Measurements from ENCODE around the gene NFATC2.

DNA sequence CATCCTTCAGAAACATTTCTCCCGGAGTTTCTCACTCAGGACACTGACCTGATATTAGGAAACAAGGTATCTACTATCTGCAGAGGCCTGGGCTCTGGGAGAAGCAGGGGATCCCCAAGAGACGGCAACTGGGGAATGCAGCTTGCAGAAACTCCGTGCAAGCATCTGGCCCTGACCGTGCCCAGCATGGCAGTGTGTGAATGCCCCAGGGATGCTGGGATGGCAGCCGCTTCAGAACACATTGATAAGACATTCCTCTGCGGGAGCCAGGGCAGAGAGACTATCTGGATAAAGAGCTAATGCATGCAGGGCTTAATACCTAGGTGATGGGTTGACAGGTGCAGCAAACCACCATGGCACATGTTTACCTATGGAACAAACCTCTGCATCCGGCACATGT, 55.4 kb downstream of the NFATC2 start:
- TF ChIP-seq, protein P1, sequence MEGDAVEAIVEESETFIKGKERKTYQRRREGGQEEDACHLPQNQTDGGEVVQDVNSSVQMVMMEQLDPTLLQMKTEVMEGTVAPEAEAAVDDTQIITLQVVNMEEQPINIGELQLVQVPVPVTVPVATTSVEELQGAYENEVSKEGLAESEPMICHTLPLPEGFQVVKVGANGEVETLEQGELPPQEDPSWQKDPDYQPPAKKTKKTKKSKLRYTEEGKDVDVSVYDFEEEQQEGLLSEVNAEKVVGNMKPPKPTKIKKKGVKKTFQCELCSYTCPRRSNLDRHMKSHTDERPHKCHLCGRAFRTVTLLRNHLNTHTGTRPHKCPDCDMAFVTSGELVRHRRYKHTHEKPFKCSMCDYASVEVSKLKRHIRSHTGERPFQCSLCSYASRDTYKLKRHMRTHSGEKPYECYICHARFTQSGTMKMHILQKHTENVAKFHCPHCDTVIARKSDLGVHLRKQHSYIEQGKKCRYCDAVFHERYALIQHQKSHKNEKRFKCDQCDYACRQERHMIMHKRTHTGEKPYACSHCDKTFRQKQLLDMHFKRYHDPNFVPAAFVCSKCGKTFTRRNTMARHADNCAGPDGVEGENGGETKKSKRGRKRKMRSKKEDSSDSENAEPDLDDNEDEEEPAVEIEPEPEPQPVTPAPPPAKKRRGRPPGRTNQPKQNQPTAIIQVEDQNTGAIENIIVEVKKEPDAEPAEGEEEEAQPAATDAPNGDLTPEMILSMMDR (IDR thresholded peaks at IDR 0.05), result no peak
- TF ChIP-seq POLR2A (IDR thresholded peaks at IDR 0.05), result no peak

Measured in breast epithelium (tissue), 3 donors.